ENCODE data around the gene HIP1R.

GRCh38 chr12:122799641-122800243 lies 35.5 kb upstream of the HIP1R start:
- TF ChIP-seq, protein P1, sequence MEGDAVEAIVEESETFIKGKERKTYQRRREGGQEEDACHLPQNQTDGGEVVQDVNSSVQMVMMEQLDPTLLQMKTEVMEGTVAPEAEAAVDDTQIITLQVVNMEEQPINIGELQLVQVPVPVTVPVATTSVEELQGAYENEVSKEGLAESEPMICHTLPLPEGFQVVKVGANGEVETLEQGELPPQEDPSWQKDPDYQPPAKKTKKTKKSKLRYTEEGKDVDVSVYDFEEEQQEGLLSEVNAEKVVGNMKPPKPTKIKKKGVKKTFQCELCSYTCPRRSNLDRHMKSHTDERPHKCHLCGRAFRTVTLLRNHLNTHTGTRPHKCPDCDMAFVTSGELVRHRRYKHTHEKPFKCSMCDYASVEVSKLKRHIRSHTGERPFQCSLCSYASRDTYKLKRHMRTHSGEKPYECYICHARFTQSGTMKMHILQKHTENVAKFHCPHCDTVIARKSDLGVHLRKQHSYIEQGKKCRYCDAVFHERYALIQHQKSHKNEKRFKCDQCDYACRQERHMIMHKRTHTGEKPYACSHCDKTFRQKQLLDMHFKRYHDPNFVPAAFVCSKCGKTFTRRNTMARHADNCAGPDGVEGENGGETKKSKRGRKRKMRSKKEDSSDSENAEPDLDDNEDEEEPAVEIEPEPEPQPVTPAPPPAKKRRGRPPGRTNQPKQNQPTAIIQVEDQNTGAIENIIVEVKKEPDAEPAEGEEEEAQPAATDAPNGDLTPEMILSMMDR (IDR thresholded peaks at IDR 0.05) = no peak
- TF ChIP-seq POLR2A (IDR thresholded peaks at IDR 0.05) = no peak

All from ovary (tissue), 3 donors.